ENCODE results near the gene ZNF646. TPM values are rescaled to one million over a fixed set of nuclear protein-coding genes. Genes with fewer than 3 reads are reported as not detected.

ZNF646 gene
- polyA plus RNA-seq, 1 experiment, result 4.2 TPM

DNA sequence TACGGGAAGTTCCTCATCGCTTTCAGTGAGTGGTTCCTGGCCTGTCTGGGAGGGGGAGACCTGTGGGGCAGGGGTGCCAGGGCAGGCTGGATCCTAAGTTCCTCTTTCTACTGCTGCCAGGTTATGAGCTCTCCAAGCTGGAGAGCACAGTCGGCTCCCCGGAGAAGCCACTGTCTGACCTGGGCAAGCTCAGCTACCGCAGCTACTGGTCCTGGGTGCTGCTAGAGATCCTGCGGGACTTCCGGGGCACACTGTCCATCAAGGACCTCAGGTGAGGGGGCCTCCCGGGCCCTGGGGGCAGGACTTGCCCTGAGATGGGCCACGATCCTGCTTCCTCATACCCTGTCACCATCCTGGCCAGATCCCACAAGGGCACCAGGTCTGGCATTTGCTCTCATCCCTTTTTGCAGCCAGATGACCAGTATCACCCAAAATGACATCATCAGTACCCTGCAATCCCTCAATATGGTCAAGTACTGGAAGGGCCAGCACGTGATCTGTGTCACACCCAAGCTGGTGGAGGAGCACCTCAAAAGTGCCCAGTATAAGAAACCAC, 56.2 kb downstream of the ZNF646 start:
- ChIA-PET POLR2A (no interaction called here), CTCF (interaction anchor here (2.9 kb wide), 1 partner anchor 12 kb away, joined by 12 read pairs; no protein-coding TSS in a partner anchor)
- no peak for DNase-seq (ENCODE audit: low read depth)

DNA sequence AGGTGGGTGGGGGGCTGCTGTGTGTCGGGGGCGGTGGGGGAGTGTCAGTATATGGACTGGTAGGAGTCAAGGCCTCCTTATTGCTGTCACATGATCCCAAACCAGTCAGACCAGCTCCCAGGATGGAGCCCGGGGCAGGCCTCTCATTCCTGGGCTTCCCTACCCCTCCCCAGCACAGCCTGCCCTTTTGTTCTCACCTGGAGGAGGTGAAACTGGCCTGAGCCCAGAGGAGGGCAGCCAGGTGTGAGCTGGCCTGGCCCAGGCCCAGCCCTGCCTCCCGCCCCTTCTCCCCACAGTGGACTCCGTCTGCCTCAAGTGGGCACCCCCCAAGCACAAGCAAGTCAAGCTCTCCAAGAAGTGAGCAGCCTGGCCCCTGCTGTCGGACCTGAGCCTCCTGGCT, 56.7 kb downstream of the ZNF646 start:
- ChIA-PET POLR2A (no interaction called here), CTCF (interaction anchor here (2.9 kb wide), 1 partner anchor 12 kb away, joined by 12 read pairs; no protein-coding TSS in a partner anchor)
- TF ChIP-seq, protein P1, sequence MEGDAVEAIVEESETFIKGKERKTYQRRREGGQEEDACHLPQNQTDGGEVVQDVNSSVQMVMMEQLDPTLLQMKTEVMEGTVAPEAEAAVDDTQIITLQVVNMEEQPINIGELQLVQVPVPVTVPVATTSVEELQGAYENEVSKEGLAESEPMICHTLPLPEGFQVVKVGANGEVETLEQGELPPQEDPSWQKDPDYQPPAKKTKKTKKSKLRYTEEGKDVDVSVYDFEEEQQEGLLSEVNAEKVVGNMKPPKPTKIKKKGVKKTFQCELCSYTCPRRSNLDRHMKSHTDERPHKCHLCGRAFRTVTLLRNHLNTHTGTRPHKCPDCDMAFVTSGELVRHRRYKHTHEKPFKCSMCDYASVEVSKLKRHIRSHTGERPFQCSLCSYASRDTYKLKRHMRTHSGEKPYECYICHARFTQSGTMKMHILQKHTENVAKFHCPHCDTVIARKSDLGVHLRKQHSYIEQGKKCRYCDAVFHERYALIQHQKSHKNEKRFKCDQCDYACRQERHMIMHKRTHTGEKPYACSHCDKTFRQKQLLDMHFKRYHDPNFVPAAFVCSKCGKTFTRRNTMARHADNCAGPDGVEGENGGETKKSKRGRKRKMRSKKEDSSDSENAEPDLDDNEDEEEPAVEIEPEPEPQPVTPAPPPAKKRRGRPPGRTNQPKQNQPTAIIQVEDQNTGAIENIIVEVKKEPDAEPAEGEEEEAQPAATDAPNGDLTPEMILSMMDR (IDR thresholded peaks at IDR 0.05; ENCODE audit: insufficient read depth, low read depth, low read length), result no peak
- peaks cover 6% of the 10 kb centered on the region for H3K36me3 ChIP-seq (ENCODE audit: control insufficient read depth, insufficient read depth, low read length)
- H3K4me3 ChIP-seq (ENCODE audit: low read depth, low read length), result no peak overlapping the region
- DNase-seq (ENCODE audit: low read depth), result no peak
- no peaks in the 10 kb centered on the region for H3K27me3 ChIP-seq (ENCODE audit: control insufficient read depth, insufficient read depth, low read length)

More for the DNA sequence above, 56.2 kb downstream of the ZNF646 start:
- Histone ChIP-seq H3K36me3 (ENCODE audit: control insufficient read depth, insufficient read depth, low read length) (peaks cover 6% of the 10 kb centered on the region), H3K27me3 (ENCODE audit: control insufficient read depth, insufficient read depth, low read length) (no peaks in the 10 kb centered on the region), H3K4me3 (ENCODE audit: low read depth, low read length) (no peak overlapping the region)
- TF ChIP-seq, protein P1 (IDR thresholded peaks at IDR 0.05; ENCODE audit: insufficient read depth, low read depth, low read length), result no peak

DNA sequence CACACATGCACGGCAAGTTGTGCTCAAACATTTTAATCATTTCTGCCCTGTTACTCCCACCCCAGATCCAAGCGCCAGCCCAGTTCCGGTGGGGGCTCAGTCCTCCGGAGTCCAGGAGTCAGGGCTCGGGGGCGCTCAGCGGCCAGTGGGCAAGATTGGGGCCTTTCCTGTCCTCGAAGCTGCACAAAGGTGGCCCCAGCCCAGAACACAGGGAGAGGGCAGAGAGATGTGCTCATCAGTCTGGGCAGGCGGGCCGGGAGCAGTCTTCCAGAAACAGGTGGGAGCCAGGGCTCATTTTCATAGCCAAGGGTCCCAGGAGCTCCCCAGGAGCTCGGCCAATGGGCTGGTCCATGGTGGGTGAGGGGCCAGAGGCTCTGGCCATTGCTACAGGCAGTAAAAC, 57.2 kb downstream of the ZNF646 start:
- no peak for DNase-seq (ENCODE audit: low read depth)
- Histone ChIP-seq H3K27me3 (ENCODE audit: control insufficient read depth, insufficient read depth, low read length) (no peaks in the 10 kb centered on the region), H3K4me3 (ENCODE audit: low read depth, low read length) (no peak overlapping the region), H3K36me3 (ENCODE audit: control insufficient read depth, insufficient read depth, low read length) (peaks cover 6% of the 10 kb centered on the region)
- POLR2A ChIA-PET, result no interaction called here
- TF ChIP-seq, protein P1 (IDR thresholded peaks at IDR 0.05; ENCODE audit: insufficient read depth, low read depth, low read length), result no peak
- CTCF ChIA-PET, result interaction anchor here (2.9 kb wide), 1 partner anchor 11 kb away, joined by 12 read pairs; no protein-coding TSS in a partner anchor

DNA sequence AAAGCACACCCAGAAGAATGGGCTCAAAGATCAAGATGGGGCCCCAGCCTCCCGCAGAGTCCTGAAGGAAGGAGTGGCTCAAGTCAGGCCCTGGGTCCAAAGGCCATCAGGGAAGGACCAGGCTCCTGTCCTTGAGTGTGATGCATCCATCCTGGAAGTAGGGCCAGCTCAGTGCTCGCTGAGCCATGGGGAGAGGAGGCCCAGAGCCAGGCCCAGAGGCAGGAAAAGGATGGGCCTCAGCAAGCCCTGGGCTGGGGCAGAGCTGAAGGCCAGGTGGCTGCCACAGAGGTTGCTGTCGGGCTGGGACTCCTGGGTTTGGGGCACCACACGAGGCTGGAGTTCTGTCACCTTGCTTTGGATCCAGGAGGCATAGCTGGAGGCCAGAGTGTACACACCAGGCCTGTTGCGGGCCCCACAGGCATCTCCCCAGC, 57.6 kb downstream of the ZNF646 start:
- POLR2A ChIA-PET, result no interaction called here
- no peak overlapping the region for H3K4me3 ChIP-seq (ENCODE audit: low read depth, low read length)
- TF ChIP-seq, protein P1 (IDR thresholded peaks at IDR 0.05; ENCODE audit: insufficient read depth, low read depth, low read length), result no peak
- no peak for DNase-seq (ENCODE audit: low read depth)
- H3K27me3 ChIP-seq (ENCODE audit: control insufficient read depth, insufficient read depth, low read length), result no peaks in the 10 kb centered on the region
- CTCF ChIA-PET, result interaction anchor here (2.9 kb wide), 1 partner anchor 11 kb away, joined by 12 read pairs; no protein-coding TSS in a partner anchor
- peaks cover 5% of the 10 kb centered on the region for H3K36me3 ChIP-seq (ENCODE audit: control insufficient read depth, insufficient read depth, low read length)

DNA sequence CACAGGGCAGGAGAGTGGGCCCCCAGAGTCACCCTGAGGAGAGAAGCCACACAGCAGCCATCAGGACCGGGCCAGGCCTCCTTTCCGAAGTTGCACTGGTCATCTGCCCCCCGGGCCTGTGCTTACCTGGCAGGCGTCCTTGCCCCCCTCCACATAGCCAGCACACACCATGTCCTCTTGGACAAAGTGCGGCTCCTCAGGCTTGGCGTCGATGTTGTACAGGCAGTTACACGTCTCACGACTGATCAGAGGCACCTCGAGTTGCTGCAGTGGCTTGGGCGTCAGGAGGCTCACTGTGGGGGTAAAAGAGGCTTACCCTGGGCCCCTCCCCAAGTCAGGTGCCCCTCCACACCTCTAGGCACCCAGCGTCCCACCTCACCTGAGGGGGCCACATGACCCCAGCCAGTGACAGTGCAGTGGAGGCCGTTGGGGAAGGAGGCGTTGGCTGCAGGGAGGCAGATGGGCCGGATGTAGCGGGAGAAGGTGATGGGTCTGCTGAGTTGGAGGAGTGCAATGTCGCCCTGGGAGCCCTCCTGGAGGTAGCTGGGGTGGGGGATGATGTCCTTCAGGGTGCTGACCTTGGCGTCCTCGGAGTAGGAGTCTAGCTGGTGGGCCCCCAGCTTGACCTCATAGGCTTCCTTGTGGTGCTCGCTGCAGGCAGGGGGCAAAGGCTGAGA, 58.2 kb downstream of the ZNF646 start:
- TF ChIP-seq, protein P1 (IDR thresholded peaks at IDR 0.05; ENCODE audit: insufficient read depth, low read depth, low read length), result no peak
- CTCF ChIA-PET, result interaction anchor here (2.9 kb wide), 1 partner anchor 10 kb away, joined by 12 read pairs; no protein-coding TSS in a partner anchor
- POLR2A ChIA-PET, result no interaction called here

More for the DNA sequence above, 58.2 kb downstream of the ZNF646 start:
- DNase-seq (ENCODE audit: low read depth), result no peak
- Histone ChIP-seq H3K36me3 (ENCODE audit: control insufficient read depth, insufficient read depth, low read length) (peaks cover 1% of the 10 kb centered on the region; the same call in 1 of the 2 replicates), H3K27me3 (ENCODE audit: control insufficient read depth, insufficient read depth, low read length) (no peaks in the 10 kb centered on the region), H3K4me3 (ENCODE audit: low read depth, low read length) (no peak overlapping the region)

Data from BJ (cell line).